Sciatic nerve (tissue), 2 donors: ENCODE measurements around the gene ARHGEF3. TPM values are rescaled to one million over a fixed set of nuclear protein-coding genes. Genes with fewer than 3 reads are reported as not detected.

Experiments
- ATAC-seq: fragments of 200-7000 bp; cut with Tn5 transposase; one replicate; pipeline ENCODE4 v1.9.1; 2020; ENCODE audit warnings: mild to moderate bottlenecking, moderate library complexity
- DNase-seq: peaks from one replicate; pipeline ENCODE4 v3.0.0-alpha.2; 2020; ENCODE audit warnings: low spot score
- intact Hi-C: fragments of 100-400 bp; cut with DNase I; formaldehyde crosslinking; loops from one replicate; pipeline ENCODE4 v1.14.2; 2022
- total RNA-seq: library from RNA; stranded (reverse); fragmentation: NEBNext Ultra II Directional; extraction: Animal tissue kit (Norgen Biotek cat#: 25700); gene quantifications from one replicate; pipeline ENCODE4 v1.2.1, GENCODE V29; 2021
- donor health status: DM: no; HTN: no; CAD: no.
- donor health status: DM: no; HTN: no; CAD: no.

The ARHGEF3 gene
- total RNA-seq, 1 donor from 2014 or later: 27.5 TPM

GRCh38 chr3:56782215-56782614, 19.5 kb downstream of the ARHGEF3 start:
- intact Hi-C loops: no loop called here
- ATAC-seq: no peak
- DNase-seq: no peak

GRCh38 chr3:56781762-56782161, 20.0 kb downstream of the ARHGEF3 start:
- intact Hi-C loops: no loop called here
- no peak for DNase-seq
- ATAC-seq: no peak

- no peak for DNase-seq
- intact Hi-C loops: no loop called here
- no peak for ATAC-seq
Measured at GRCh38 chr3:56780936-56781335, 20.8 kb downstream of the ARHGEF3 start.

DNA sequence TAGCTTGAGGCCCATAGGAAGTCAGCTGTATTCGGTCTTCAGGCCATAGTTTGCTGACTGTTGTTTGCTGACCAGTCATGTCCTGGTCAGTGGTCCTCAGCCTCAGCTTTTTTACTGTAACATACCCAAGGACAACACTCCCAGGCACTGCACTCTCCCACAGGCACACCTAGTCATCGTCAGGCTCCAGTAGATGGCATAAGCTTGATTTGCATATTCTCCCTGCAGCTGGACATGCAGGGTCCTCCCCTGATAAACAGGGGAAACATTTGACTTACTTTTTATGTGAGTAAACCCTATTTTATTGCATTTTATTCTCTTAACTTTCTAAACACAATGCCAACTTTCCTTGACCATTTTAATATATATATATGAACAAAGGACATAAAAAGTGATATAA, 22.9 kb downstream of the ARHGEF3 start:
- intact Hi-C loops: no loop called here
- ATAC-seq (no peak), DNase-seq (no peak)

DNA sequence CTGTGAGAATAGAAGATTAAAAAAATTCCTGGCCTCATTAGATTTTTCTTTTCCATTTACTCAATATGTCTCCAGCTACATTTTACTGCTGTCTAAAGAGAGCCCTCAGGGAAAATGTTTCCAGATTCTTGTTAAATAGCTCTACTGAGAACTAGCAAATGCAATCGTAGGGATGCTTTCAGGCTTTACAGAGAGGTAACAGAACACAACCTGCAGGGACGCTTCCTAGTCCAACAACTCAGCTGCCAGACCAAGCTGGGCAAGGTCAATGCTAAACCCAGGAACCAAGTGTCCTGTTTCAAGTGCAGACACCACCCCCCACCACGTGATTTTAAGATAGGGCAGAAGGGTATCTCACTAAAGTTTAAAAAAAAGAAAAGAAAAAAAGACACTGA, 25.2 kb downstream of the ARHGEF3 start:
- intact Hi-C loops: no loop called here
- ATAC-seq (no peak), DNase-seq (no peak)

DNA sequence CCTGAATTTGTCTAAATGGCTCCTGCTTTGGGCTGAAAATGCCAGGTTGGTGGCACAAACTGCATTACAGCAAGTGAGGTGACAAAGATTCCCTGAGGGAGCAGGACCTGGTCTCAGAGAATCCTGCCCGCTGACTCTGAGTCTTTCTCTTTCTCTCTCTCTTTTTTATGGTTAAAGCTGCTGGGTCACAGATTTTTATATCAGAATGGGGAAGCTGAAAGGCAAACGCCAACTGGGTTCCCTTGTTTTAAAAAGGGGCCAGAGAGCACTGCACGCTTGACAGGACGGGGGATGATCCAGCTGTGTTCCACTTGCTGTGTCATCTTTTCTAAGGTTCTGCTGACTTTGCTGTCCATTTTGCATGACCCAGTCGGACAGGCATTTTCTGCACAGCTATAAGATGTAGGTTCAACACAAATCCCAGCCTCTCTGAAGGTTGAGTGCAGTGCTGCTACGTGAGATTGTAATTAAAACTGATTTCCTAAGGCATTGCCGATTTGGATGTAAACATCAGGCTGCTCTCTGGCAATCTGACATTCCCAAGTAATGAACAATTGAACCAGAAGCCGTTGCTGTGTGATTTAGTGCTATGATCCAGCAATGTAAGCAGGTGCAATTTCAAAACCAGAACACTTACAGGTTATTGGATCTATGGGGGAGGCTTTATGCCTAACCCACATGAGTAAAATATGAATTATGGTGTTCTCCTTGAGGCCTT, 25.8 kb downstream of the ARHGEF3 start:
- DNase-seq (no peak), ATAC-seq (no peak)
- intact Hi-C loops: no loop called here

GRCh38 chr3:56775445-56775837, 26.3 kb downstream of the ARHGEF3 start:
- intact Hi-C loops: no loop called here

GRCh38 chr3:56773986-56774385, 27.8 kb downstream of the ARHGEF3 start:
- no peak for DNase-seq
- intact Hi-C loops: no loop called here
- no peak for ATAC-seq

More at GRCh38 chr3:56775445-56775837, 26.3 kb downstream of the ARHGEF3 start:
- ATAC-seq (no peak), DNase-seq (no peak)

DNA sequence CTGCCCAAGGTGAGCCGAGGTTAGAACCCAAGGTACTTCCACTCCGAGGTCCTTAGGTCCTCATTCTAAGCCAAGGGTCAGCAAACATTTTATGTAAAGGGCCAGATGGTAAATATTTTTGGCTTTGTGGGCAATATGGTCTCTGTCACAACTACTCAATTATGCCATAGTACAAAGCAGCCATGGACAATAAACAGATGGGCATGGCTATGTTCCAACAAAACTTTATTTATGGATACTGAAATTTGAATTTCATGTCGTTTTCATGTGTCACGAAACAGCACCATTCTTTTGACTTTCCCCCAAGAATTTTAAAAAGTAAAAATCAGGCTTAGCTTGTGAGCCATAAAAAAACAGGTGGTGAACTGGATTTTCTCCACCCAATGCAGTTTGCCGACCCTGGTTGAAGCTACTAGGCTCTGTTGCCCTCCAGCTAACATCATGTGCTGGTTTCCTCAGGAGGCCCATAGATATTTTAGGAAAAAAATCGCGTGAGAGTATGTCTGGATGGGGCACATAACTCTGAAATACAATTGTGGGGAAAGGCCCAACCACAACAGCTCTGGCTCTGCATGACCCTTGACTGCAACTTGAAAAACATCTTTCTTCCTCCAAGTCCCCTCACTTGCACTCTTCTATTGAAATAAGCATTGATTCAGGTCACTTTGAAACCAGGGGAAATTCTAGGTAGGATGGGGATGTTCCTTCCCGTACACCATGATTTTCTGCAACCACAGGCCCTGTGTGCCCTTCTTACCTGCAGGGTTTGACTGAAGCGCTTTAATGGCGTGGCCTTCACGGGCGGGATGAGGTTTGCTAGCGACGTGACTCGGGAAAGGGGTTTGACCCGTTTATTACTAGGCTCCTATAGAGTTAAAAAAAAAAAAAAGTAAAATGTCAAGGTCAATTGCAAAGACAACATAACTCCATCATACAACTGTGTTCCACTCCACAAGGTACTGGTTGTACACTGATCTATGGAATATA, 28.5 kb downstream of the ARHGEF3 start:
- intact Hi-C loops: no loop called here
- no peak for ATAC-seq
- no peak for DNase-seq

GRCh38 chr3:56771376-56771775, 30.4 kb downstream of the ARHGEF3 start:
- no peak for DNase-seq
- no peak for ATAC-seq
- intact Hi-C loops: no loop called here

- intact Hi-C loops: no loop called here
- no peak for DNase-seq
- ATAC-seq: no peak
Measured at GRCh38 chr3:56769116-56769707, 32.5 kb downstream of the ARHGEF3 start.

DNA sequence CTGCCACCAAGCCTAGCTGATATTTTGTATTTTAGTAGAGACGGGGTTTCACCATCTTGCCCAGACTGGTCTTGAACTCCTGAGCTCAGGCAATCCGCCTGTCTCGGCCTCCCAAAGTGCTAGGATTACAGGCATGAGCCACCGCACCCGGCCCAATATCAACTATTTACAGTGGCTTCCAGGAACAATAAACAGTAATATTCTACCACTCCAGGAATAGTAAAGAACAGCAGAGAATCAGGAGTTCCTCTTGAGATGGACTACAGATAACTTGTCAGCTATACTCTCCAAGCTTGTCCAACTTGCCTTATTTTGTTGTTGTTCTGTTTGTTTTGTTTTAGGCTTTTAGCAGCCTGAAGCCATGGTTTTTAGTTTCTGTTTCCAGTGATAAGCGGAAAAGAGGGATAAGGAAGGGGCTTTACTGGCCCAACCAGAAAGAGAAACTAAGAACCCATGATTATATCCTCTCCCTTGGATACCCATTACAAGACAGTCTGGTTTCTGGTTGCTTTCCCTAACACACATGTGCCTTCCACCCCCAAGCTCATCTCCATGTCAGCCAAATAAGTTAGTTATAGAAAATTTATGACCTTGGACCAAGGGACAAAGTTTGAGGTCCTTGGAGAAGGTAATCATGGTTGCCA, 36.7 kb downstream of the ARHGEF3 start:
- no peak for ATAC-seq
- no peak for DNase-seq
- intact Hi-C loops: no loop called here

DNA sequence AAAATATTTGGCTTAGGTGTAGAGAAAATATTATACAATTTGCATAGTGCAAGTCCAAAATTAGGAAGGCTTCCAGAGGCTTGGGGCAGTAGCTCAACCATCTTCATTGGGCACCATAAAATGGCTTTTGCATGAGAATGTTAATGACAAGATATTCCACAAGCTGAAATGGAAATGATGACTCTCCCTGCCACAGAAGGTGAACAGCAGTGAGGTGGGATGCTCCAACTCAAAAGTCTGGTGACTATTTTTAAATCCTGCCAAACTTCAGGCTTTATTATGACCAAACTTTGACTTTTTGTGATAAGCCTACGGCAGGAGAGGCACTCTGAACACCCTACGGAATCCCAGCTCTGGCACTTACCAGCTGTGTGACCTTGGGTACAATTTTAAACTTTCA, 37.6 kb downstream of the ARHGEF3 start:
- no peak for ATAC-seq

DNA sequence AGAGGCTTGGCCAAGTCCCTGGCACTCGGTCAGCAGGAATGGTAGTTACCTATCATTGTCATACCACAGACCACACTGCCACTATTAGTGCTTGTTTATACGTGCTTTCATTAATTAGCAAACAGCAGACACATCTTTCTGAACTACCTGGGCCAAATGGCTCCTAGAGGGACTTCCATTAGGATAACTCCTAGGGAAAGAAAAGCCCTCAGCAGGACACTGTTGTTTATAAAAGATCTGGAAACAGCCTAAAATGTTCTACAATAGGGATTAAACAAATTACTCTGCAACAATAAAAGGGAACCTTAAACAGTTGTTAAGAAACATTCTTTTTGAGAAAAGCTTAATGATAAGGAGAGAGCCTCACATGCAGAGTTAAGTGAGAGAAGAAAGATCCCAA, 38.5 kb downstream of the ARHGEF3 start:
- DNase-seq: no peak
- intact Hi-C loops: no loop called here
- ATAC-seq: no peak

More for the DNA sequence above, 37.6 kb downstream of the ARHGEF3 start:
- DNase-seq: no peak
- intact Hi-C loops: no loop called here

DNA sequence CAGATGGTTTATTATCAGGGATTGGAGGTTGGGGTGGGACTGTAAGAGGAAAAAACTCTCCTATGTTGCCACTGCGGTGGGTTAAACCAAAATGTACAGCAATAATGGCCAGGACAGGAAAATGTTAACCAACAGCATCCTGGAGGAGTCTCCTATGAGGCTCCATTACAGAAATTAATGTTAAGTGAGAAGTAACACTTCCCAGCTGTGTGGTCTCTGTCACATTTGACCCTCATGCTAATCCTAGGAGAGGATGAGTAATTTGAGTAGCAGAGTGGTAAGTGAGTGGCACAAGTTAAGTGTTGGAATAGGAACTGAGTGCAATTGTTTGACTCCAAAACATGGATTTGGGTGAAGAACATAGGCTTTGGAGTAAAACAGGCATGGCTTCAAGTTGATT, 39.0 kb downstream of the ARHGEF3 start:
- ATAC-seq (no peak), DNase-seq (no peak)
- intact Hi-C loops: no loop called here

- ATAC-seq: no peak
- no peak for DNase-seq
- intact Hi-C loops: no loop called here
Measured at GRCh38 chr3:56761887-56762651, 39.7 kb downstream of the ARHGEF3 start.

- DNase-seq: no peak
- intact Hi-C loops: no loop called here
- no peak for ATAC-seq
Measured at GRCh38 chr3:56761023-56761422, 40.7 kb downstream of the ARHGEF3 start.

DNA sequence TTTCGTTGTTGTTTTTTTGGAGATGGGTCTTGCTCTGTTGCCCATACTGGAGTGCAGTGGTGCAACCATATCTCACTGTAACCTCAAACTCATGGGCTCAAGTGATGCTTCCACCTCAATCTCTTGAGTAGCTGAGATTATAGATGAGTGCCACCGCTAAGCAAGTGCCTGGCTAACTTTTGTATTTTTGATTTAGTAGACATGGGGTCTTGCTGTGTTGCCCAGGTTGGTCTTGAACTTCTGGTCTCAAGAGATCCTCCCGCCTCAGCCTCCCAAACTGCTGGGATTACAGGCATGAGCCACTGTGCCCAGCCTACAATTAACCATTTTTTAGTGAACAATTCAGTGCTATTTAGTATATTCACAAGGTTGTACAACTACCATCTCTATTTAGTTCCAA, 42.2 kb downstream of the ARHGEF3 start:
- intact Hi-C loops: no loop called here
- no peak for ATAC-seq
- no peak for DNase-seq

GRCh38 chr3:56758539-56758981, 43.2 kb downstream of the ARHGEF3 start:
- intact Hi-C loops: no loop called here

More at GRCh38 chr3:56758539-56758981, 43.2 kb downstream of the ARHGEF3 start:
- no peak for DNase-seq
- peak; percentile 47 for ATAC-seq
